ENCODE results near the gene RMI2.

- TF ChIP-seq CTCF (IDR thresholded peaks at IDR 0.05) (no peak), POLR2A (IDR thresholded peaks at IDR 0.05) (no peak)
Observed at GRCh38 chr16:11389631-11390565, 44.6 kb downstream of the RMI2 start.
